ENCODE results near the gene IL33.

DNA sequence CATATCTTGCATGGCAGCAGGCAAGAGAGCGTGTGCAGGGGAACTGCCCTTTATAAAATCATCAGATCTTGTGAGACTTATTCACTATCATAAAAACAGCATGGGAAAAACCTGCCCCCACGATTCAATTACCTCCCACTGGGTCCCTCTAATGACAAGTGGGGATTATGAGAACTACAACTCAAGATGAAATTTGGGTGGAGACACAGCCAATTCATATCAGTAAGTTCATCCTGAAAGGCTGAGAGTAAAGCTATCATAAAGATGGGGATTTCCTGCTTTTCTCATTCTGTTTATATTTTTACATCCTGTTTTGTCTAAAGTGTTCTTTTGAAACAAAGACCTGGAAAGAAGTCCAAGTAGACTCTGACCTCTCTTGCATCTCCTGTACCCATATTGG is 28.9 kb upstream of the IL33 start:
- TF ChIP-seq, protein P1, sequence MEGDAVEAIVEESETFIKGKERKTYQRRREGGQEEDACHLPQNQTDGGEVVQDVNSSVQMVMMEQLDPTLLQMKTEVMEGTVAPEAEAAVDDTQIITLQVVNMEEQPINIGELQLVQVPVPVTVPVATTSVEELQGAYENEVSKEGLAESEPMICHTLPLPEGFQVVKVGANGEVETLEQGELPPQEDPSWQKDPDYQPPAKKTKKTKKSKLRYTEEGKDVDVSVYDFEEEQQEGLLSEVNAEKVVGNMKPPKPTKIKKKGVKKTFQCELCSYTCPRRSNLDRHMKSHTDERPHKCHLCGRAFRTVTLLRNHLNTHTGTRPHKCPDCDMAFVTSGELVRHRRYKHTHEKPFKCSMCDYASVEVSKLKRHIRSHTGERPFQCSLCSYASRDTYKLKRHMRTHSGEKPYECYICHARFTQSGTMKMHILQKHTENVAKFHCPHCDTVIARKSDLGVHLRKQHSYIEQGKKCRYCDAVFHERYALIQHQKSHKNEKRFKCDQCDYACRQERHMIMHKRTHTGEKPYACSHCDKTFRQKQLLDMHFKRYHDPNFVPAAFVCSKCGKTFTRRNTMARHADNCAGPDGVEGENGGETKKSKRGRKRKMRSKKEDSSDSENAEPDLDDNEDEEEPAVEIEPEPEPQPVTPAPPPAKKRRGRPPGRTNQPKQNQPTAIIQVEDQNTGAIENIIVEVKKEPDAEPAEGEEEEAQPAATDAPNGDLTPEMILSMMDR (IDR thresholded peaks at IDR 0.05): no peak
- no peak for TF ChIP-seq EZH2 (IDR thresholded peaks at IDR 0.05; ENCODE audit: borderline replicate concordance, insufficient read depth, low read depth, low read length, poor library complexity, severe bottlenecking)

All from B cell (primary cell).